Measurements from ENCODE around the gene GIPC1. TPM values are rescaled to one million over a fixed set of nuclear protein-coding genes. Genes with fewer than 3 reads are reported as not detected.
"Not testable (repeated sequence)": the region's sequence is repeated elsewhere in the genome, so short reads cannot be mapped to it uniquely, and the experiment has no call there.

Gene GIPC1
- total RNA-seq, 1 experiment from 2014 or later = 205 TPM

DNA sequence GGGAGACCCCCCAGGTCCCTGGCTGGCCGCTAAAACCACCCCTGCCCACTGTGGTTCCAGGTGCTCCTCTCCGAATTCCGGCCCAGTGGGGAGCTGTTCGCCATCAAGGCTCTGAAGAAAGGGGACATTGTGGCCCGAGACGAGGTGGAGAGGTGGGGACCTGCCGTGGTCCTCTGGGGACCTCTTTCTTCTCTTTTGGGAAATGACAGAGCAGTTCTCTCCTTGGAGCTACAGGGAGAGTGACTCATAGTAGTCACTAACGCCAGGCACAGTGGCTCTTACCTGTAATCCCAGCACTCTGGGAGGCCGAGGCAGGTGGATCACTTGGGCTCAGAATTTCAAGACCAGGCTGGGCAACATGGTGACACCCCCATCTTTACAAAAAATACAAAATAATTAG, 28.1 kb downstream of the GIPC1 start:
- CTCF ChIA-PET = interaction anchor here (0.6 to 0.8 kb wide), 4 partner anchors 34 to 695 kb away, joined by 3 to 12 read pairs (median 4); no protein-coding TSS in a partner anchor

DNA sequence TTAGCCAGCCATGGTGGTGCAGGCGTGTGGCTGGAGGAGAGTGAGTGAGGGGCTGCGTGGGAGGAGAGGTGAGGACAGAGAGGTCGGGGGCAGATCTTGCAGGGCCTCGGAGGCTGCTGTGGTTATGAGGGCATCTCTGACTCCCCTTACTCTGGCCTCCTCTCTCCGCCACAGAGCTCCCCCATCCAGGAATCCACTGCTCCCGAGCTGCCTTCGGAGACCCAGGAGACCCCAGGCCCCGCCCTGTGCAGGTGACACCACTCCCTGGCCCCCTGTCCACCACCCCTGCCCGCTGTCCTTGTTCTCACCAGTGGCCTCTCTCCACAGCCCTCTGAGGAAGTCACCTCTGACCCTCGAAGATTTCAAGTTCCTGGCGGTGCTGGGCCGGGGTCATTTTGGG, 28.5 kb downstream of the GIPC1 start:
- intact Hi-C loops (cut with micrococcal nuclease; ENCODE audit: unreplicated experiment) = no loop called here
- H3K9me3 ChIP-seq (ENCODE audit: insufficient read depth, low read depth) = no peaks in the 10 kb centered on the region; the same call in 1 of the 2 replicates
- no TSS peak for BruUV-seq (replicated peaks)
- peaks cover 32% of the 10 kb centered on the region for H3K36me3 ChIP-seq (ENCODE audit: low read depth)
- no peaks in the 10 kb centered on the region for H3K79me2 ChIP-seq (ENCODE audit: low read depth)
- H3K27ac ChIP-seq = no peak overlapping the region
- H2AFZ ChIP-seq = no peak overlapping the region
- ChIA-PET CTCF (interaction anchor here (0.6 to 0.8 kb wide), 2 partner anchors 33 to 319 kb away, joined by 4 read pairs; no protein-coding TSS in a partner anchor), POLR2A (ENCODE audit: unreplicated experiment) (no interaction called here)
- H3K4me3 ChIP-seq = no peak overlapping the region
- DNase-seq = no peak
- no peak for TF ChIP-seq EZH2 (IDR thresholded peaks at IDR 0.05; ENCODE audit: low read depth)
- TF ChIP-seq, protein P1, sequence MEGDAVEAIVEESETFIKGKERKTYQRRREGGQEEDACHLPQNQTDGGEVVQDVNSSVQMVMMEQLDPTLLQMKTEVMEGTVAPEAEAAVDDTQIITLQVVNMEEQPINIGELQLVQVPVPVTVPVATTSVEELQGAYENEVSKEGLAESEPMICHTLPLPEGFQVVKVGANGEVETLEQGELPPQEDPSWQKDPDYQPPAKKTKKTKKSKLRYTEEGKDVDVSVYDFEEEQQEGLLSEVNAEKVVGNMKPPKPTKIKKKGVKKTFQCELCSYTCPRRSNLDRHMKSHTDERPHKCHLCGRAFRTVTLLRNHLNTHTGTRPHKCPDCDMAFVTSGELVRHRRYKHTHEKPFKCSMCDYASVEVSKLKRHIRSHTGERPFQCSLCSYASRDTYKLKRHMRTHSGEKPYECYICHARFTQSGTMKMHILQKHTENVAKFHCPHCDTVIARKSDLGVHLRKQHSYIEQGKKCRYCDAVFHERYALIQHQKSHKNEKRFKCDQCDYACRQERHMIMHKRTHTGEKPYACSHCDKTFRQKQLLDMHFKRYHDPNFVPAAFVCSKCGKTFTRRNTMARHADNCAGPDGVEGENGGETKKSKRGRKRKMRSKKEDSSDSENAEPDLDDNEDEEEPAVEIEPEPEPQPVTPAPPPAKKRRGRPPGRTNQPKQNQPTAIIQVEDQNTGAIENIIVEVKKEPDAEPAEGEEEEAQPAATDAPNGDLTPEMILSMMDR (conservative IDR thresholded peaks at IDR 0.05) = no peak
- H4K20me1 ChIP-seq (ENCODE audit: insufficient read depth) = peaks cover 21% of the 10 kb centered on the region
- H3F3A ChIP-seq (ENCODE audit: insufficient read depth, low read depth) = peaks cover 24% of the 10 kb centered on the region
- no peak overlapping the region for H3K4me2 ChIP-seq
- no peaks in the 10 kb centered on the region for H3K9me2 ChIP-seq (ENCODE audit: insufficient read depth)
- H3K4me1 ChIP-seq (replicated peaks; ENCODE audit: insufficient read depth) = no peaks in the 10 kb centered on the region
- H3K27me3 ChIP-seq (ENCODE audit: insufficient read depth, low read depth) = no peaks in the 10 kb centered on the region

More for the DNA sequence above, 28.1 kb downstream of the GIPC1 start:
- H3K9me3 ChIP-seq (ENCODE audit: insufficient read depth, low read depth) = no peaks in the 10 kb centered on the region; the same call in 1 of the 2 replicates
- peaks cover 32% of the 10 kb centered on the region for H3K36me3 ChIP-seq (ENCODE audit: low read depth)
- peaks cover 21% of the 10 kb centered on the region for H4K20me1 ChIP-seq (ENCODE audit: insufficient read depth)
- no peak overlapping the region for H2AFZ ChIP-seq
- no peak overlapping the region for H3K27ac ChIP-seq
- H3K9me2 ChIP-seq (ENCODE audit: insufficient read depth) = no peaks in the 10 kb centered on the region
- intact Hi-C loops (cut with micrococcal nuclease; ENCODE audit: unreplicated experiment) = no loop called here
- no peak overlapping the region for H3K4me3 ChIP-seq
- no TSS peak for BruUV-seq (replicated peaks)
- TF ChIP-seq EZH2 (IDR thresholded peaks at IDR 0.05; ENCODE audit: low read depth) = no peak
- TF ChIP-seq, protein P1 (conservative IDR thresholded peaks at IDR 0.05) = peak; percentile 47
- DNase-seq = peak in 1 of 2 experiments; percentile 51
- no peaks in the 10 kb centered on the region for H3K27me3 ChIP-seq (ENCODE audit: insufficient read depth, low read depth)
- peaks cover 24% of the 10 kb centered on the region for H3F3A ChIP-seq (ENCODE audit: insufficient read depth, low read depth)
- no peak overlapping the region for H3K4me2 ChIP-seq
- no peaks in the 10 kb centered on the region for H3K79me2 ChIP-seq (ENCODE audit: low read depth)
- H3K4me1 ChIP-seq (replicated peaks; ENCODE audit: insufficient read depth) = no peaks in the 10 kb centered on the region
- POLR2A ChIA-PET (ENCODE audit: unreplicated experiment) = no interaction called here

DNA sequence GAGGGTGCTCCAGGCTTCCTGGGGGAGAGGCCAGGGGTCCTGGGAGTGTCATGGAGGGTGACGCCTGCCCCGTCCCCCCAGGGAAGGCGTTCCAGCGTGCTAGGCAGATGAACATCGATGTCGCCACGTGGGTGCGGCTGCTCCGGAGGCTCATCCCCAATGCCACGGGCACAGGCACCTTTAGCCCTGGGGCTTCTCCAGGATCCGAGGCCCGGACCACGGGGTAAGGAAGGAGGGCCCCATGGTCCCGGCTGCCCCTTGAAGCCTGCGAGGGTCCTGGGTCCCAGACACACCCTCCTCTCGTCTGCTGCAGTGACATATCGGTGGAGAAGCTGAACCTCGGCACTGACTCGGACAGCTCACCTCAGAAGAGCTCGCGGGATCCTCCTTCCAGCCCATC, 32.2 kb downstream of the GIPC1 start:
- no peak overlapping the region for H3K27ac ChIP-seq
- no peak overlapping the region for H3K4me3 ChIP-seq
- no peak overlapping the region for H2AFZ ChIP-seq
- no peaks in the 10 kb centered on the region for H3K27me3 ChIP-seq (ENCODE audit: insufficient read depth, low read depth)
- peaks cover 18% of the 10 kb centered on the region for H3F3A ChIP-seq (ENCODE audit: insufficient read depth, low read depth)
- H3K4me1 ChIP-seq (replicated peaks; ENCODE audit: insufficient read depth) = no peaks in the 10 kb centered on the region
- intact Hi-C loops (cut with micrococcal nuclease; ENCODE audit: unreplicated experiment) = no loop called here
- no peaks in the 10 kb centered on the region for H3K9me2 ChIP-seq (ENCODE audit: insufficient read depth)
- H4K20me1 ChIP-seq (ENCODE audit: insufficient read depth) = peaks cover 6% of the 10 kb centered on the region; the same call in 1 of the 2 replicates
- POLR2A ChIA-PET (ENCODE audit: unreplicated experiment) = no interaction called here
- BruUV-seq (replicated peaks) = no TSS peak
- H3K36me3 ChIP-seq (ENCODE audit: low read depth) = peaks cover 20% of the 10 kb centered on the region
- no peak for DNase-seq
- TF ChIP-seq EZH2 (IDR thresholded peaks at IDR 0.05; ENCODE audit: low read depth) = no peak
- TF ChIP-seq, protein P1 (conservative IDR thresholded peaks at IDR 0.05) = no peak
- CTCF ChIA-PET = no interaction called here
- no peaks in the 10 kb centered on the region for H3K79me2 ChIP-seq (ENCODE audit: low read depth)
- H3K4me2 ChIP-seq = no peak overlapping the region
- no peaks in the 10 kb centered on the region; the same call in 1 of the 2 replicates for H3K9me3 ChIP-seq (ENCODE audit: insufficient read depth, low read depth)

DNA sequence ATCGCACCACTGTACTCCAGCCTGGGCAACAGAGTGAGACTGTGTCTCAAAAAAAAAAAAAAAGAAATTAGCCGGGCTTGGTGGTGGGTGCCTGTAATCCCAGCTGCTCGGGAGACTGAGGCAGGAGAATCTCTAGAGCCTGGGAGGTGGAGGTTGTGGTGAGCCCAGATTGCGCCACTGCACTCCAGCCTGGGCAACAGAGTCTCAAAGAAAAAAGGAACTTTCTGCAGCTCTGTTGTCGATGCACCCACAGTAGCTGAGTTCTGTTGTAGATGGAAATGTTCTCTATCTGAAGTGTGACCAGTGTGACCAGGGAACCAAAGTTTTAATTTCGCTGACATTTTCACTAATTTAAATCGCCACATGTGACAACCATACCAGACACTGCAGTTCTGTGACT, 33.5 kb downstream of the GIPC1 start:
- H3K9me2 ChIP-seq (ENCODE audit: insufficient read depth); H3K4me3 ChIP-seq; H4K20me1 ChIP-seq (ENCODE audit: insufficient read depth); H3K4me2 ChIP-seq; intact Hi-C loops (cut with micrococcal nuclease; ENCODE audit: unreplicated experiment); BruUV-seq (replicated peaks); CTCF ChIA-PET; H3K79me2 ChIP-seq (ENCODE audit: low read depth); H2AFZ ChIP-seq; DNase-seq; POLR2A ChIA-PET (ENCODE audit: unreplicated experiment); H3K27me3 ChIP-seq (ENCODE audit: insufficient read depth, low read depth); H3K4me1 ChIP-seq (replicated peaks; ENCODE audit: insufficient read depth); H3K9me3 ChIP-seq (ENCODE audit: insufficient read depth, low read depth); H3K27ac ChIP-seq; H3F3A ChIP-seq (ENCODE audit: insufficient read depth, low read depth): not testable (repeated sequence)
- peaks cover 14% of the 10 kb centered on the region; the same call in 1 of the 2 replicates for H3K36me3 ChIP-seq (ENCODE audit: low read depth)

Measured in PC-9 (cell line).